GM23338 (cell line): ENCODE measurements around the gene RIPK1. TPM values are rescaled to one million over a fixed set of nuclear protein-coding genes. Genes with fewer than 3 reads are reported as not detected.

Source experiments
- ATAC-seq: fragments of 200-7000 bp; cut with Tn5 transposase; 3 replicates; pipeline ENCODE4 v1.9.1; 2020
- DNase-seq: peaks from one replicate; pipeline ENCODE4 v3.0.0-alpha.2; 2015; ENCODE audit warnings: low spot score
- H2AFZ ChIP-seq: fragments of 200-600 bp; sonication (generic); 2 replicates; pipeline ENCODE4 v1.8.0; 2016; ENCODE audit warnings: antibody characterized with exemption, mild to moderate bottlenecking, moderate library complexity
- H3F3A ChIP-seq: fragments of 200-600 bp; sonication (generic); replicated peaks from 2 replicates; pipeline ENCODE4 v1.8.0; 2017; ENCODE audit warnings: antibody characterized with exemption, mixed run types, low read depth
- H3K27ac ChIP-seq: fragments of 200-600 bp; sonication (generic); 2 replicates; pipeline ENCODE4 v1.6.1; 2016; ENCODE audit warnings: low read depth
- H3K27me3 ChIP-seq: fragments of 200-600 bp; sonication (generic); 2 replicates; pipeline ENCODE4 v1.8.0; 2016; ENCODE audit warnings: mild to moderate bottlenecking, mixed run types, moderate library complexity; ENCODE audit not compliant: insufficient read depth
- H3K36me3 ChIP-seq: fragments of 200-600 bp; sonication (generic); 2 replicates; pipeline ENCODE4 v1.8.0; 2016; ENCODE audit warnings: mild to moderate bottlenecking; ENCODE audit not compliant: insufficient read depth
- H3K4me1 ChIP-seq: fragments of 200-600 bp; sonication (generic); 2 replicates; pipeline ENCODE4 v1.8.0; 2016; ENCODE audit warnings: mild to moderate bottlenecking, moderate library complexity; ENCODE audit not compliant: insufficient read depth
- H3K4me2 ChIP-seq: fragments of 200-600 bp; sonication (generic); 2 replicates; pipeline ENCODE4 v1.7.1; 2017; ENCODE audit warnings: mixed run types
- H3K4me3 ChIP-seq: fragments of 200-600 bp; sonication (generic); 2 replicates; pipeline ENCODE4 v1.6.1; 2016; ENCODE audit warnings: mixed run types
- H3K79me2 ChIP-seq: fragments of 200-600 bp; sonication (generic); replicated peaks from 2 replicates; pipeline ENCODE4 v1.8.0; 2017; ENCODE audit warnings: mild to moderate bottlenecking; ENCODE audit not compliant: insufficient read depth
- H3K9me2 ChIP-seq: fragments of 200-600 bp; sonication (generic); 2 replicates; pipeline ENCODE4 v1.8.0; 2017; ENCODE audit not compliant: insufficient read depth
- H4K20me1 ChIP-seq: fragments of 200-600 bp; sonication (generic); replicated peaks from 2 replicates; pipeline ENCODE4 v1.8.0; 2017; ENCODE audit warnings: mild to moderate bottlenecking; ENCODE audit not compliant: insufficient read depth
- H3K27ac Mint-ChIP-seq: 2 replicates; pipeline ENCODE4 v1.8.0; 2020; ENCODE audit warnings: inconsistent platforms, mild to moderate bottlenecking, moderate library complexity, mixed read lengths
- H3K27me3 Mint-ChIP-seq: 3 replicates; pipeline ENCODE4 v1.8.0; 2022; ENCODE audit warnings: low read depth, mild to moderate bottlenecking, moderate library complexity, mixed read lengths, inconsistent platforms; ENCODE audit not compliant: insufficient read depth, poor library complexity
- H3K36me3 Mint-ChIP-seq: 3 replicates; pipeline ENCODE4 v1.8.0; 2021; ENCODE audit warnings: low read depth, mild to moderate bottlenecking, inconsistent platforms, moderate library complexity, mixed read lengths
- H3K4me1 Mint-ChIP-seq: 3 replicates; pipeline ENCODE4 v1.8.0; 2020; ENCODE audit warnings: mild to moderate bottlenecking, inconsistent platforms, mixed read lengths
- H3K4me3 Mint-ChIP-seq: 3 replicates; pipeline ENCODE4 v1.8.0; 2021; ENCODE audit warnings: moderate library complexity, mild to moderate bottlenecking, inconsistent platforms, mixed read lengths
- H3K9me3 Mint-ChIP-seq: 3 replicates; pipeline ENCODE4 v1.8.0; 2020; ENCODE audit warnings: moderate library complexity, mild to moderate bottlenecking, inconsistent platforms, mixed read lengths
- CTCF ChIP-seq, 2 experiments: fragments of 200-600 bp in 1 of 2; sonication (generic) in 1 of 2; conservative IDR thresholded peaks; 2 replicates each; pipeline versions ENCODE4 v1.5.1 to v1.6.1; 2016 to 2017; ENCODE audit warnings: antibody characterized with exemption in 2 of 2, low read depth in 2 of 2, mild to moderate bottlenecking in 2 of 2, moderate library complexity in 1 of 2
- ETS1 ChIP-seq: IDR thresholded peaks from 2 replicates; pipeline ENCODE4 v1.6.1; 2016; ENCODE audit warnings: antibody characterized with exemption
- EZH2phosphoT487 ChIP-seq: fragments of 200-600 bp; sonication (generic); IDR thresholded peaks from one replicate; pipeline ENCODE4 v1.8.1; 2018; ENCODE audit warnings: antibody characterized with exemption; ENCODE audit not compliant: unreplicated experiment
- NANOG ChIP-seq: IDR thresholded peaks from 2 replicates; pipeline ENCODE4 v1.6.1; 2016; ENCODE audit warnings: antibody characterized with exemption, borderline replicate concordance
- POLR2AphosphoS5 ChIP-seq: IDR thresholded peaks from 2 replicates; pipeline ENCODE4 v1.6.1; 2016; ENCODE audit warnings: antibody characterized with exemption, low read depth
- REST ChIP-seq: IDR thresholded peaks from one replicate; pipeline ENCODE4 v1.6.1; 2018; ENCODE audit warnings: antibody characterized with exemption; ENCODE audit not compliant: unreplicated experiment
- STAT1 ChIP-seq: IDR thresholded peaks from one replicate; pipeline ENCODE4 v1.6.1; 2016; ENCODE audit warnings: antibody characterized with exemption; ENCODE audit not compliant: unreplicated experiment
- ZNF114 ChIP-seq: fragments of 250-450 bp; sonication (Bioruptor Pico); IDR thresholded peaks from 2 replicates; pipeline ENCODE4 v1.5.0; 2020; ENCODE audit warnings: mild to moderate bottlenecking, moderate library complexity
- ZNF331 ChIP-seq: fragments of 250-450 bp; sonication (Bioruptor Pico); IDR thresholded peaks from 2 replicates; pipeline ENCODE4 v1.5.0; 2020; ENCODE audit warnings: low read depth, mild to moderate bottlenecking, moderate library complexity
- ZNF462 ChIP-seq: fragments of 250-450 bp; sonication (Bioruptor Pico); IDR thresholded peaks from 2 replicates; pipeline ENCODE4 v1.5.0; 2020; ENCODE audit warnings: mild to moderate bottlenecking, moderate library complexity
- polyA plus RNA-seq: library from polyadenylated mRNA; unstranded; fragments of >200 nt; fragmentation: Nextera tagmentation; extraction: Ambion mirVana; gene quantifications from 2 replicates; pipeline ENCODE4 v1.2.1, GENCODE V29; 2016
- total RNA-seq: library from RNA; depleted of rRNA; stranded (reverse); fragments of >200 nt; shearing (Covaris generic); gene quantifications from 2 replicates; pipeline ENCODE4 v1.2.3, GENCODE V29; 2014

The RIPK1 gene
- total and polyA plus RNA-seq, 2 experiments from 2014 or later: 5.7 to 19.4 TPM

DNA sequence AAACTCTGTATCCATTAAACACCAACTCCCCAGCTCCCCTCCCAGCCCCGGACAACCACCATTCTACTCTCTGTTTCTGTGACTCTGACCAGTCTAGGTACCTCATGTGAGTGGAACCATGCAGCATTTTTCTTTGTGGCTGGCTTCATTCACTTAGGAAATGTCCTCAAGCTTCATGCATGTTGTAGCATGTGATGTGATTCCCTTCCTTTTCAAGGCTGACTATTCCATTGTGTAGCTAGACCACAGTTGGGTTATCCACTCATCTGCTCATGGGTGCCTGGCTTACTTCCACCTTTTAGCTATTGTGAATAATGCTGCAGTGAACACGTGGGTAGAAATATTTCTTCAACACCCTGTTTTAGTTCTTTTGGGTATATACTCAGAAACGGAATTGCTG is 41.5 kb downstream of the RIPK1 start:
- Histone ChIP-seq H3F3A (peaks cover 9% of the 10 kb centered on the region; the same call in 1 of the 2 replicates), H3K79me2 (peaks cover 4% of the 10 kb centered on the region), H2AFZ (no peak overlapping the region), H3K36me3 (peaks cover 33% of the 10 kb centered on the region), H3K4me2 (no peak overlapping the region), H3K27me3 (no peaks in the 10 kb centered on the region), H3K4me1 (no peaks in the 10 kb centered on the region), H4K20me1 (no peaks in the 10 kb centered on the region; the same call in none of the 2 replicates), H3K9me2 (no peaks in the 10 kb centered on the region), H3K27ac (no peak overlapping the region), H3K4me3 (no peak overlapping the region)
- peaks cover 4% of the 10 kb centered on the region; the same call in 1 of the 3 replicates for H3K4me1 Mint-ChIP-seq
- TF ChIP-seq NANOG (no peak), ZNF114 (CRISPR knock-in tag) (no peak), REST (no peak)
- peaks cover 36% of the 10 kb centered on the region for H3K36me3 Mint-ChIP-seq
- H3K27me3 Mint-ChIP-seq: peaks cover 1% of the 10 kb centered on the region
- no peak for ATAC-seq
- DNase-seq: no peak
- H3K9me3 Mint-ChIP-seq: no peaks in the 10 kb centered on the region
- H3K27ac Mint-ChIP-seq: no peak overlapping the region; the same call in 1 of the 2 replicates
- no peak overlapping the region for H3K4me3 Mint-ChIP-seq

DNA sequence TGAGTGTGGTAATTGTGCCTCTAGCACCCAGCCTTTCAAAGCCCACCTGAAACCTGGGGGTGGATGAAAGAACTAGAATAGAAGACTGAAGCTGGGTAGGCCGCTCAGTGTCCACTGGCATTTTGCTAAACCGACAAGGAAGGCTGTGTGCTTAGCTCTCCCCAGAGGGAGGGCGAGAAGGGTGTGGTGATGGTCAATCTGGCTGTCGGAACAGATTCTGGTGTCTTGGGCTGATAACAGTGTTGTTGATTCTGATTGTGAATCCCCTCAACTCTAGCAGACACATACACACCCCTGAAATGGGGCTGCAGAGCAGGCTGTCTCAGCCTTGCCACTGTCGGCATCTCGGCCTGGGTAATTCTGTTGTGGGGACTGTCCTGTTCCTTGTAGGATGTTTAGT is 46.1 kb downstream of the RIPK1 start:
- H4K20me1 ChIP-seq: no peaks in the 10 kb centered on the region; the same call in none of the 2 replicates
- peaks cover 17% of the 10 kb centered on the region for H3K4me1 ChIP-seq
- ATAC-seq (no peak), DNase-seq (no peak)
- H3K27ac ChIP-seq: 0 out of 2 replicates have a peak overlapping the region, but pooled peaks have one; percentile 32
- Mint-ChIP-seq H3K36me3 (peaks cover 12% of the 10 kb centered on the region), H3K4me1 (peaks cover 20% of the 10 kb centered on the region), H3K27me3 (no peaks in the 10 kb centered on the region), H3K27ac (no peak overlapping the region), H3K4me3 (no peak overlapping the region), H3K9me3 (no peaks in the 10 kb centered on the region)
- H3K4me2 ChIP-seq: no peak overlapping the region
- H3K36me3 ChIP-seq: peaks cover 23% of the 10 kb centered on the region
- no peak overlapping the region for H2AFZ ChIP-seq
- peaks cover 13% of the 10 kb centered on the region for H3F3A ChIP-seq
- no peaks in the 10 kb centered on the region for H3K27me3 ChIP-seq
- H3K9me2 ChIP-seq: no peaks in the 10 kb centered on the region
- peaks cover 10% of the 10 kb centered on the region for H3K79me2 ChIP-seq
- H3K4me3 ChIP-seq: no peak overlapping the region
- TF ChIP-seq POLR2AphosphoS5: no peak
- no peak for TF ChIP-seq EZH2phosphoT487
- no peak for TF ChIP-seq ZNF331 (CRISPR knock-in tag)
- no peak for TF ChIP-seq STAT1
- TF ChIP-seq CTCF (conservative IDR thresholded peaks at IDR 0.05; ENCODE audit: low read depth in 2 of 2): no peak
- no peak for TF ChIP-seq ETS1
- no peak for TF ChIP-seq ZNF462 (CRISPR knock-in tag)
